HG03108 (cell line): ENCODE results near the gene GPATCH4.
A peak's percentile ranks its signal among the peaks of the same experiment; 100 is the strongest.
"Not testable (repeated sequence)": the region's sequence is repeated elsewhere in the genome, so short reads cannot be mapped to it uniquely, and the experiment has no call there.

ENCODE experiments used
- ATAC-seq: cut with Tn5 transposase; IDR thresholded peaks from one replicate; pipeline ENCODE4 v1.9.1; 2021; ENCODE audit warnings: moderate library complexity; ENCODE audit not compliant: unreplicated experiment

Gene GPATCH4

DNA sequence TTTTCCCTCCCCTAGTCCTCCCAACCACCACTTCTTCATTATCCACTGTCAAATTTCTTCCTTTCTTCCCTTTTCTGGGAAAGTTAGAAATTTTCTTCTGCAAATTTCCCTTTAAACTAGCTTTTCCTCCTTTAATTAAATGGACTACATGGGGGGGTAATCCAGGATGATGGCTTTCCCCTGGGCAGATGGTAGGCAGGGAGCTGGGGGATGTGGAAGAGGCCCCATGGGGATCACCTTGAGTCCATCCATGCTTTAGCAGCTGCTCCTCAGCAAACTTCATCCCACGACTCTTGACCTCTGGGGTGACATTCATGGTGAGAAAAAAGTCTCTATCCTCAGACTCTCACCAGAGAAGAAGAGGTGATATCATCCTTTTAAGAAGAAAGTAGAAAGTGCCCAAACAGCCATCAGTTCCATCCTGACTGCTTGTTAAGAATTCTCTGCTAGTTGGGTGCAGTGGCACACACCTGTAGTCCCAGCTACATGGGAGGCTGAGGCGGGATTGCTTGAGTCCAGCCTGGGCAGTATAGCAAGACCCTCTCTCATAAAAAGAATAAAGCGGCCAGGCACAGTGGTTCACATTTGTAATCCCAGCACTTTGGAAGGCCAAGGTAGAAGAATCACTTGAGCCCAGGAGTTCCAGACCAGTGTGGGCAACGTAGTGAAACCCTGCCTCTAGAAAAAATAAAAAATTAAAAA, 2.4 kb downstream of the GPATCH4 start:
- no peak for ATAC-seq

DNA sequence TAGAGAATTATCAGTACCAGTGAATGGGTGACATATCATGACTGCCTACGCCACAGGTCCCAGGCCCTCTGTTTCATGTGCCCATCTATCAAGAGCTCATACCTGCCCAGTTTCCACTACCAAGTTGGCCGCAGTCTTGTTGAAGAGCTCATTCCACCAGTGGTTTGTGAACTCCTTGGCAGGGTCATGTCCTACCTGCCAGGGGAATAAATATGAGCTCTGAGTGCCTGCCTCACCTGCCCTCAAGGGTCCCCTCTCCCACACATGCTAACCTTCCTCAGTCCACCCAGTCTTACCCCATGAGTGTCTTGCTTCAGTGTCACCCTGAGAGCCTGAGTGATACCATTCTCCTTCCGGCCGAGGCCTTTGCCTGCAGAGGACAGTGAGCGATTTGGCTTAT, 3.2 kb downstream of the GPATCH4 start:
- ATAC-seq, result no peak

DNA sequence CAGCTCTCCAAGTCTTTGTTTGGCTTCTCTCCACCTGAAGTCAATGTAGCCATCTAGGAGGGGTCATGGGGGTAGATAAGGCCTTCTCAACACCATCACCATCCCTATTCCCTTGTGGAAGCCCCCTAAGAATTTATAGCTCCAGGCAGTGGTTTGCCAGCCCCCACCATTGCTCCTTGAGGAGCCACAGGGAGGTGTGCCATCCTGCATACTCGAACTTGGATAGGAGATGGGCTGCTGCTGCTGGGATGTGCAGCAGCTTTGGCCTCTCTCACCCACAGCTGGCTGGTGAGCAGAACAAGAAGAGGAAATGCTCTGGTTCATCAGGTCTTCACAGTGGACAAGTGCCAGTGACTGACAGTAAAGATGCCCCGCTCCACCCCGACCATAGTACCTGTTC, 4.9 kb downstream of the GPATCH4 start:
- no peak for ATAC-seq

- ATAC-seq, result no peak
These were observed 6.3 kb downstream of the GPATCH4 start for GRCh38 chr1:156595016-156595415.

DNA sequence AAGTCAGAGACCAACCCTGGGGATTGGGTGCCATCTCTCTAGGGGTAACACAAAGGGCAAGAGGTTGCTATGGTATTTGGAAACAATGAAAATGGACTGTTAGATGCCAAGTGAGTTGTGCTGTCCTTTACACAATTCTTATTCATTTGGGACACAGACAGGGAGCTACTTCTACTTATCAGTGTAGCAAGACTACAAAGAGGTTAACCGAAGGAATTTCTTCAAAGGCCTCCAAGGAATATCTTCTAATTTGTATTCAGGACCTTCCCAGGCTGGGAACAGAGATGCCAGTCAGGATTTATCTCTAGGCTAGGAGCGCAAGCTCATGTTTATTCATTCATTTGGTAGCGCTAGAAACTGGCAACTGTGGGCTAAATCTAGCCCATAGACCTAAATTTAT, 7.1 kb downstream of the GPATCH4 start:
- ATAC-seq, result no peak

GRCh38 chr1:156593661-156593989, 7.7 kb downstream of the GPATCH4 start:
- no peak for ATAC-seq

DNA sequence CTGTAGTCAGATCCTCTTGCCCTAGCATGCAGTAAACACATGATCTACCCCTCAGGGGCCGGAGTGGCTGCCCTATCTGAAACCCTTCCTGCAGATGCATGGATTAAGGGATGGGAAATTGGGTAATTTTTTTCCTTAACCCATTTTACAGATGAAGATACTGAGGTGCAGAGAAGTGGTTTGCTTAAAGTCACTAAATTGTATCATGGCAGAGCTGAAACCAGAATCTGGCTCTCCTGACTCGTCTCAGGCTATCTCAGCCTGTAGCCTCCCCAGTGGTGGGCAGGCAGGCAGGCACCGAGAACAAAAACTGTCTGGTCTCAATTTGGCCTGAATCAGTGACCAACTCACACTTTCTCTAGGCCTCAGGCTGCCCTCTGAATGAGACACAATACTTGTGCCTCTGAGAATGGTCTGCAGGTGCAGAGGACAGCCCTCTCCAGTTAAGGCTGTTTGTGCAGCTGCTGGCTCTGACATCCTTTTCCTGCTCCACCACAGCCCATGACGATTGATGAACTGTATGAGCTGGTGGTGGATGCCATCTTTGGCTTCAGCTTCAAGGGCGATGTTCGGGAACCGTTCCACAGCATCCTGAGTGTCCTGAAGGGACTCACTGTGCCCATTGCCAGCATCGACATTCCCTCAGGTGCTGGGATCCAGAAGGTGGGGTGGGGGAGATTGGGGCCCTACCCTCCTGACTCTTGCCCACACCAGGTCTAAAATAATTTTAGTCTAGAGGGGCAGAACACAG, 8.2 kb downstream of the GPATCH4 start:
- ATAC-seq, result no peak

GRCh38 chr1:156592158-156592909, 8.9 kb downstream of the GPATCH4 start:
- no peak for ATAC-seq

DNA sequence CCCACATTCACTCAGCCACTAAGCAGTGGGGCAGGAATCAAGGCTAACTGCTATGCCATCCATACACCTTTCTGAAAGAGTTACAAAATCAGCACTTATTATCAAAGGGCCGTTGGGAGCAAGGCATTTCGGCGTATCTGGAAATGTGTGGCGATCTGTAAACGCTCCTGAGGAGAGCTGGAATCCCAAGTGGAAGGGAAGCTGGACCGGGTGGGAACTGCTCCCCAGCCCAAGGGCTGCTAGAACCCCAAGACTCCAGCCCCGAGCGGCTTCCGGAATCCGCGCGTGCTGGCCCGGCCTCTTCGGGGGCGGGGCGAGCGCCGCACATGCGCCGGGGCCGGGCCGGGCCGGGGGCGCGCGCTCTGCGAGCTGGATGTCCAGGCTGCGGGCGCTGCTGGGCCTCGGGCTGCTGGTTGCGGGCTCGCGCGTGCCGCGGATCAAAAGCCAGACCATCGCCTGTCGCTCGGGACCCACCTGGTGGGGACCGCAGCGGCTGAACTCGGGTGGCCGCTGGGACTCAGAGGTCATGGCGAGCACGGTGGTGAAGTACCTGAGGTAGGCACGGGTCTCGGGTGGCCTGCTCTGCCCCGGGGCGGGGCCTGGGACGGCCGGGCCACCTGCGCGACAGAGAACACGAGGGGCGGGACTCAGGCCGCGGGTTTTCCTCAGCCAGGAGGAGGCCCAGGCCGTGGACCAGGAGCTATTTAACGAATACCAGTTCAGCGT, 9.7 kb downstream of the GPATCH4 start, which contains the start of gene NAXE:
Gene NAXE, plus strand, starts transcription at position 345 of the 726 bp plus-strand sequence. Its CDS starts 29 bp downstream, at position 374.
- peak; percentile 90 for ATAC-seq

DNA sequence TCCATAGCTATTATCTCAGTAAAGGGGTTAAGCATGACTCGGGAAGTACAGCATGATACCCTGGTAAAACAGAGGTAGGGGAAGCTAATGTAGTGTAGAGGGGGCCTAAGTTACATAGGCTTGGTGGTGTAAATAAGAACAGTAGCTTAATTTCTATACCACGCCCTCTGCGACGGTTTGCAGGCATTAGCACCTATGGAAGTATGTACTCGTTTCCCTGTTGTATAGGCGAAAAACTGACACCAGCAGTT, 10.2 kb downstream of the GPATCH4 start:
- no peak for ATAC-seq

- ATAC-seq, result no peak
These were observed 10.7 kb downstream of the GPATCH4 start for GRCh38 chr1:156590326-156591180.

DNA sequence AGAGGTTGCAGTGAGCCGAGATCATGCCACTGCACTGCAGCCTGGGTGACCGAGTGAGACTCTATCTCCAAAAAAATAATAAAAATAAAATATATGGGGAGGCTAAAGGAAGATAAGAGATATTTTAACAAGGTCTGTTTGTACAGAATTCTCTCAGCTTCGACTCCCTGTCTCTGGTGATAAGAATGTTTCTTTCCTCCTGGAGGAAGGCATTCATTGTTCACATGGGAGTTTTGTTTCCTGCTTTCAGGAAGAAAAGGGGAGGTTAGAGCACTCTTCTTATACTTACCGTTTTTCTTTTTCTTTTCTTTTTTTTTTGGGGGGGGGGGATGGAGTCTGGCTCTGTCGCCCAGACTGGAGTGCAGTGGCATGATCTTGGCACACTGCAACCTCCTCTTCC, 11.7 kb downstream of the GPATCH4 start:
- ATAC-seq, result no peak

GRCh38 chr1:156587927-156588326, 13.4 kb downstream of the GPATCH4 start:
- ATAC-seq, result not testable (repeated sequence)

DNA sequence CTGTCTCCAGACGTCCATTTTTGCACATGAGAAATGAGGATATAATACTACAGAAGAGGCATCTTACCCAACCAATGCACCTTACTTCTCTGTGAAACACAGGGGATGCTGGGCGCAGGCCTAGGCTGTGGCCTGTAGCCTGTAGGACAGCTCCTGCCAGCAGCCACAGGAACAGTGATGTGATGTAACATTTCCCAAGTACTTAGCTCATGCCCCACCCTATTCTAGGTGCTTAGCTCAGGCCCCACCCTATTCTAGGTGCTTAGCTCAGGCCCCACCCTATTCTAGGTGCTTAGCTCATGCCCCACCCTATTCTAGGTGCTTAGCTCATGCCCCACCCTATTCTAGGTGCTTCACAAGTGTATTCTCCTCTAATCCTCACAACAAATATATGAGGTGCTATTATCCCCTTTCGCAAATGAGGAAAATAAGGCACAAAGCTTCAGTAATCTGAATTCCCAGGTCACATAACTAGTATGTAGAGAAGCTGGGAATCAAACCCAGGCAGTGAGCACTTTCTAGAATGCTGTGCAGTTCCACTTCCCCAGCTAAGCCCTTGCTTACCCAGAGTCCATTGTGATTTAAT, 14.3 kb downstream of the GPATCH4 start:
- no peak for ATAC-seq

- no peak for ATAC-seq
These were observed 15.0 kb downstream of the GPATCH4 start for GRCh38 chr1:156586323-156586722.

DNA sequence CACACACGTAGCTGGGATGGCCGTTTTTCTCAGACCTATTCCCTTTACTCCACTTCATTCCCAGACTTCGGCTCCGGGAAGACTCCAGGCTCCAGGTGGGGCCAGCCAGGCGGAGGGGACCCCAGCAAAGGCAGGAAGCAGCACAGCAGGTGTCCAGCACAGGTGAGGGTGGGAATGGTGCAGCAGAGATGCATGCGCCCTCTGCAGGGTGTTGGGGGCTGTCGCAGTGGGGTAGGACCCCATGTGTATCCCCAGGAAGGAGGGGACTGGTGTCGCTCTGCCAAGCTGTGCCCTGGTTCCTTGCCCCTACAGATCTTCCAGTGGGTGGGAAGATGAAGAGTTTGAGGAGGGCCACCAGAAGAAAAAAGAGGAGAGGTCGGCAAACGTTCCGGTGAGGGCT, 16.5 kb downstream of the GPATCH4 start:
- ATAC-seq, result no peak

DNA sequence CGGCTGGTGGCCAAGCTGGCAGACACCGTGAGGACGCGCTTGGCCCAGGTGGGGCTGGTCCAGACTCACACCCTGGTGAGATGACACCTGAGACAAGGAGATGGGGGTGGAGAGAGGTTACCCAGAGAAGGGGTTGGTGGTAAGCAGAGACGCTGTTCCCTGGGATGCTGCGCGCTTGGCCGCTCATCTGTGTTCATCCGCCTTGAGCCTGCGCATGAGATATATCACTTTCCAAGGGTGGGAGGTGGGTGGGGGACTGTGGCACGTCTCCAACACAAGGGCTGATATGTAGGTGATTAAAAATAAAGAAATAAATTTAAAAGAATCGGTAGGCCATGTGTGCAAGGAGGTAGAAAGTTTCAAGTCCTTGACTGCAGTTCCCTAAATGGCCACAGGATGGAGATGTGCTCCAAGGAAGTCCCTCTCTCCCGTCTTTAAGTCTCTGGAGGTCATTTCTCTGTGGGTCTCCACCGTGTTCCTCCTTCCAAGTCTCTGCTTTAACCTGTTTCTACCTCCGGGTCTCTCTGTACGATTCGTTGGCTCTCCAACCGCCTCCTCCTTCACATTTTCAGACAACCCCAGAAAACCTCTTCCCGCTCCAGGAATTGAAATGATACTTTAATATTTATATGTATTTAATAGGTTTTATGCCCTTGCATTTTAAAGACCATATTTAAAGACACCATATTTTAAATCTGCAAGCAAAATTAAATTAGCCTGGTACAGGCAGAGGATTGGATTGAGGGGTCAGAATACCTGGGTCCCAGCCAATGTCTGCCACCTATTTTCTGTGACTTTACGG, 17.3 kb downstream of the GPATCH4 start:
- ATAC-seq, result no peak

DNA sequence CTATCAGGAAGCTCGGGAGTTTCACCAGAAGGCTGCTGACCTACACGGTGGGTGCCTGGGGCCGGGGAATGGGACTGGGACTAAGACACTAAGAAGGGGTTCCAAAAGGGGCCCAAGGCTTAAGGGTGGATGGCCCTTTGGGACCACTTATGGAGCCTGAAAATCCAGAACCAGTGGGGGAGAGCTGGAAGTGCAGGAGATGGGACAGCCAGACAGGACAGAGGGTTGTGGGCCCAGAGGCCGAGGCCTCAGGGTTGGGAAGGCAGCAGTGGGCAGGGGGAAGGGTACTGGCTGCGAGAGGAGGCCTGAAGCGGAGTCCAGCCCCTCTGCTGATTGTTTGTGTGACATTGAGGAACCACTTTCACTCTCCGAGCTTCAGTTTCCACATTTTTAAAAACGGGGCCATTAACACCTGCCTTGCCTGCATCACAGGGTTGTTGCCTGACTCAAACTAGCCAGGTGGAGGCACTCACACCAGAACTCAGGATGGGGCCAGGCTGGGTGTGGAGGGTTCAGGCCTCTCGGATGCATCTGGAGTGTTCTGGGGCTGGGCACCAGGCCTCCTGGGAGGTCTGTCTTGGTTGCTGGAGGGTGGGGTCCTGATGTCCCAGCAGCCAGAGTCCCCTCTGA, 18.8 kb downstream of the GPATCH4 start:
- ATAC-seq, result no peak
